Mucosa of descending colon (tissue), 3 donors: ENCODE measurements around the gene HPCA. TPM values are rescaled to one million over a fixed set of nuclear protein-coding genes. Genes with fewer than 3 reads are reported as not detected.
A peak's percentile ranks its signal among the peaks of the same experiment; 100 is the strongest.
"Not testable (repeated sequence)": the region's sequence is repeated elsewhere in the genome, so short reads cannot be mapped to it uniquely, and the experiment has no call there.

Source experiments
- ATAC-seq: fragments of 200-7000 bp; cut with Tn5 transposase; one replicate; pipeline ENCODE4 v1.9.1; 2020; ENCODE audit warnings: mild to moderate bottlenecking, moderate library complexity
- DNase-seq, 3 donors: peaks; one replicate each; pipeline ENCODE4 v3.0.0-alpha.2; 2020
- H3K36me3 ChIP-seq: fragments of 200-600 bp; one replicate; pipeline ENCODE4 v1.8.0; 2021; ENCODE audit warnings: low read depth, mild to moderate bottlenecking
- H3K4me1 ChIP-seq: fragments of 200-600 bp; one replicate; pipeline ENCODE4 v1.8.0; 2021; ENCODE audit warnings: low read depth, mild to moderate bottlenecking
- H3K4me3 ChIP-seq: fragments of 200-600 bp; one replicate; pipeline ENCODE4 v1.8.0; 2021; ENCODE audit warnings: mild to moderate bottlenecking
- H3K9me3 ChIP-seq: fragments of 200-600 bp; one replicate; pipeline ENCODE4 v1.8.0; 2021; ENCODE audit warnings: mild to moderate bottlenecking
- CTCF ChIP-seq: fragments of 200-600 bp; IDR thresholded peaks from one replicate; pipeline ENCODE4 v1.8.0; 2022; ENCODE audit warnings: antibody characterized with exemption, mild to moderate bottlenecking
- intact Hi-C, 2 donors: fragments of 100-400 bp; cut with DNase I in 1 of 2; cut with micrococcal nuclease in 1 of 2; formaldehyde crosslinking; loops; one replicate each; pipeline versions ENCODE4 v1.11.0 to v1.11.1; 2022; cut with DNase I, micrococcal nuclease
- total RNA-seq, 3 donors: library from RNA; stranded (reverse); fragmentation: NEBNext Ultra II Directional in 2 of 3; extraction: Animal tissue kit (Norgen Biotek cat#: 25700) in 2 of 3; gene quantifications; one replicate each; pipeline versions ENCODE4 v1.2.1 to v1.2.4, GENCODE V29; 2021 to 2023
- donor health status: DM: no; HTN: no; CAD: no; lungs with moderate emphysema.
- donor health status: DM: no; HTN: no; CAD: no.
- donor health status: DM: no; HTN: yes; CAD: no.

The HPCA gene
- total RNA-seq, 3 donors from 2014 or later, result 1.1 to 2.0 (median 1.1) TPM

- no peak overlapping the region for H3K4me3 ChIP-seq
- no peaks in the 10 kb centered on the region for H3K9me3 ChIP-seq
- H3K36me3 ChIP-seq, result no peaks in the 10 kb centered on the region
- intact Hi-C loops, result no loop called here
- peaks cover 15% of the 10 kb centered on the region for H3K4me1 ChIP-seq
- peak in 2 of 3 donors; percentile 65 to 66 for DNase-seq
- ATAC-seq, result peak; percentile 66
- no peak for TF ChIP-seq CTCF
Observed at GRCh38 chr1:32904797-32905196, 18.5 kb downstream of the HPCA start.

- intact Hi-C loops, ATAC-seq, H3K36me3 ChIP-seq, H3K9me3 ChIP-seq, DNase-seq, H3K4me3 ChIP-seq: not testable (repeated sequence)
- peaks cover 15% of the 10 kb centered on the region for H3K4me1 ChIP-seq
Observed at GRCh38 chr1:32905588-32905987, 19.3 kb downstream of the HPCA start.

GRCh38 chr1:32906654-32907053, 20.4 kb downstream of the HPCA start:
- H3K4me1 ChIP-seq, result peaks cover 15% of the 10 kb centered on the region
- DNase-seq, result peak in 1 of 3 donors; percentile 32
- ATAC-seq, result no peak

GRCh38 chr1:32907435-32907834, 21.1 kb downstream of the HPCA start:
- peaks cover 15% of the 10 kb centered on the region for H3K4me1 ChIP-seq
- no peaks in the 10 kb centered on the region for H3K36me3 ChIP-seq
- ATAC-seq (peak; percentile 30), DNase-seq (peak in 2 of 3 donors; percentile 35 to 61)
- no peak for TF ChIP-seq CTCF
- no peak overlapping the region for H3K4me3 ChIP-seq
- no peaks in the 10 kb centered on the region for H3K9me3 ChIP-seq
- intact Hi-C loops, result no loop called here

More at GRCh38 chr1:32906654-32907053, 20.4 kb downstream of the HPCA start:
- intact Hi-C loops, result no loop called here
- H3K36me3 ChIP-seq, result no peaks in the 10 kb centered on the region
- H3K9me3 ChIP-seq, result no peaks in the 10 kb centered on the region
- H3K4me3 ChIP-seq, result no peak overlapping the region
- TF ChIP-seq CTCF, result no peak

- Histone ChIP-seq H3K9me3 (no peaks in the 10 kb centered on the region), H3K36me3 (no peaks in the 10 kb centered on the region), H3K4me3 (no peak overlapping the region), H3K4me1 (peaks cover 10% of the 10 kb centered on the region)
- no peak for TF ChIP-seq CTCF
- no peak for ATAC-seq
- intact Hi-C loops, result no loop called here
- no peak for DNase-seq
Observed at GRCh38 chr1:32910319-32910718, 24.0 kb downstream of the HPCA start.

- no peak for DNase-seq
- intact Hi-C loops, result no loop called here
- ATAC-seq, result no peak
- H3K4me1 ChIP-seq, result peaks cover 24% of the 10 kb centered on the region
- no peaks in the 10 kb centered on the region for H3K36me3 ChIP-seq
- no peaks in the 10 kb centered on the region for H3K9me3 ChIP-seq
- no peak overlapping the region for H3K4me3 ChIP-seq
- TF ChIP-seq CTCF, result no peak
Observed at GRCh38 chr1:32915766-32916706, 29.7 kb downstream of the HPCA start.
